ENCODE results near the gene SMURF1. TPM values are rescaled to one million over a fixed set of nuclear protein-coding genes. Genes with fewer than 3 reads are reported as not detected.
A peak's percentile ranks its signal among the peaks of the same experiment; 100 is the strongest.

Gene SMURF1
- total RNA-seq, 4 donors from 2014 or later = 26.8 to 44.7 (median 31.5) TPM

GRCh38 chr7:99036546-99037111 is 107.3 kb downstream of the SMURF1 start:
- DNase-seq (ENCODE audit: low spot score in 2 of 2) = peak in 1 of 2 donors; percentile 85
- TF ChIP-seq POLR2A (IDR thresholded peaks at IDR 0.05) = no peak
- WGBS, 2 donors = 45 to 64% methylated on average over 11 of the region's 11 CpGs
- H3K4me3 ChIP-seq (ENCODE audit: low read depth, poor library complexity, severe bottlenecking) = no peak overlapping the region
- intact Hi-C loops (cut with DNase I; ENCODE audit: low total_unique reads) = no loop called here

- DNase-seq (ENCODE audit: low spot score in 2 of 2) = peak in 1 of 2 donors; percentile 70
- WGBS, 2 donors = 81 to 86% methylated on average over 26 of the region's 26 CpGs
- intact Hi-C loops (cut with DNase I; ENCODE audit: low total_unique reads) = no loop called here
- TF ChIP-seq POLR2A (IDR thresholded peaks at IDR 0.05) (no peak), CTCF (IDR thresholded peaks at IDR 0.05) (no peak)
- H3K4me3 ChIP-seq (ENCODE audit: low read depth, poor library complexity, severe bottlenecking) = no peak overlapping the region
Measured at GRCh38 chr7:99035723-99036545, 108.0 kb downstream of the SMURF1 start.

- 91 to 93% methylated on average over 29 to 30 of the region's 30 CpGs for WGBS, 2 donors
- DNase-seq (ENCODE audit: low spot score in 2 of 2) = peak in 1 of 2 donors; percentile 68
- H3K4me3 ChIP-seq (ENCODE audit: low read depth, poor library complexity, severe bottlenecking) = no peak overlapping the region
- TF ChIP-seq POLR2A (IDR thresholded peaks at IDR 0.05) (no peak), CTCF (IDR thresholded peaks at IDR 0.05) (no peak)
- intact Hi-C loops (cut with DNase I; ENCODE audit: low total_unique reads) = no loop called here
Measured at GRCh38 chr7:99034932-99035722, 108.8 kb downstream of the SMURF1 start.

- intact Hi-C loops (cut with DNase I; ENCODE audit: low total_unique reads) = no loop called here
- WGBS, 2 donors = 92 to 100% methylated on average over 1 to 2 of the region's 4 CpGs
Measured at GRCh38 chr7:99033765-99034164, 110.1 kb downstream of the SMURF1 start.

GRCh38 chr7:99032928-99033327 is 111.0 kb downstream of the SMURF1 start:
- 90% methylated on average over 15 of the region's 15 CpGs for WGBS, 2 donors

More at GRCh38 chr7:99033765-99034164, 110.1 kb downstream of the SMURF1 start:
- H3K4me3 ChIP-seq (ENCODE audit: low read depth, poor library complexity, severe bottlenecking) = no peak overlapping the region
- DNase-seq (ENCODE audit: low spot score in 2 of 2) = peak in 1 of 2 donors; percentile 74
- TF ChIP-seq POLR2A (IDR thresholded peaks at IDR 0.05) = no peak

GRCh38 chr7:99031496-99031895 is 112.4 kb downstream of the SMURF1 start:
- no peak overlapping the region for H3K4me3 ChIP-seq (ENCODE audit: low read depth, poor library complexity, severe bottlenecking)
- TF ChIP-seq CTCF (IDR thresholded peaks at IDR 0.05) = no peak
- TF ChIP-seq POLR2A (IDR thresholded peaks at IDR 0.05) = no peak
- 82 to 84% methylated on average over 7 of the region's 7 CpGs for WGBS, 2 donors
- intact Hi-C loops (cut with DNase I; ENCODE audit: low total_unique reads) = no loop called here
- peak in 1 of 2 donors; percentile 68 for DNase-seq (ENCODE audit: low spot score in 2 of 2)

More at GRCh38 chr7:99032928-99033327, 111.0 kb downstream of the SMURF1 start:
- intact Hi-C loops (cut with DNase I; ENCODE audit: low total_unique reads) = no loop called here
- peak in 1 of 2 donors; percentile 77 for DNase-seq (ENCODE audit: low spot score in 2 of 2)
- no peak overlapping the region for H3K4me3 ChIP-seq (ENCODE audit: low read depth, poor library complexity, severe bottlenecking)
- no peak for TF ChIP-seq CTCF (IDR thresholded peaks at IDR 0.05)
- no peak for TF ChIP-seq POLR2A (IDR thresholded peaks at IDR 0.05)
